Loucy (cell line): ENCODE measurements around the gene SECISBP2L.

Experiments used
- H2AFZ ChIP-seq: fragments of 200-600 bp; sonication (generic); 2 replicates; pipeline ENCODE4 v1.6.0; 2016; ENCODE audit warnings: antibody characterized with exemption, mild to moderate bottlenecking, low read length, moderate library complexity
- H3F3A ChIP-seq: fragments of 200-600 bp; 2 replicates; pipeline ENCODE4 v1.6.0; 2016; ENCODE audit warnings: antibody characterized with exemption, low read depth, mild to moderate bottlenecking
- H3K27me3 ChIP-seq: fragments of 200-600 bp; sonication (generic); 2 replicates; pipeline ENCODE4 v1.6.1; 2014; ENCODE audit warnings: low read length, mild to moderate bottlenecking; ENCODE audit not compliant: insufficient read depth, poor library complexity, severe bottlenecking
- H3K36me3 ChIP-seq: fragments of 200-600 bp; sonication (generic); 2 replicates; pipeline ENCODE4 v1.6.1; 2016; ENCODE audit warnings: low read length; ENCODE audit not compliant: insufficient read depth
- H3K4me1 ChIP-seq: fragments of 200-600 bp; sonication (generic); 2 replicates; pipeline ENCODE4 v1.5.1; 2014; ENCODE audit warnings: low read length, mild to moderate bottlenecking; ENCODE audit not compliant: insufficient read depth, poor library complexity, severe bottlenecking
- H3K4me2 ChIP-seq: fragments of 200-600 bp; sonication (generic); 2 replicates; pipeline ENCODE4 v1.6.0; 2014; ENCODE audit warnings: antibody characterized with exemption, low read length, low read depth, mild to moderate bottlenecking; ENCODE audit not compliant: poor library complexity, severe bottlenecking
- H3K4me3 ChIP-seq: fragments of 200-600 bp; sonication (generic); 2 replicates; pipeline ENCODE4 v1.5.1; 2014; ENCODE audit warnings: low read length, mild to moderate bottlenecking, mixed read lengths; ENCODE audit not compliant: poor library complexity, severe bottlenecking
- H3K79me2 ChIP-seq: fragments of 200-600 bp; sonication (generic); 2 replicates; pipeline ENCODE4 v1.6.1; 2014; ENCODE audit warnings: low read length; ENCODE audit not compliant: insufficient read depth
- H3K9ac ChIP-seq: fragments of 200-600 bp; sonication (generic); 2 replicates; pipeline ENCODE4 v1.6.0; 2014; ENCODE audit warnings: mild to moderate bottlenecking, low read depth, low read length, moderate library complexity; ENCODE audit not compliant: poor library complexity, severe bottlenecking
- H3K9me2 ChIP-seq: fragments of 200-600 bp; sonication (generic); replicated peaks from 2 replicates; pipeline ENCODE4 v1.6.1; 2016; ENCODE audit warnings: low read depth, low read length, mixed read lengths
- H3K9me3 ChIP-seq: fragments of 200-600 bp; sonication (generic); 2 replicates; pipeline ENCODE4 v1.6.1; 2014; ENCODE audit warnings: mild to moderate bottlenecking, antibody characterized with exemption, low read length, low read depth; ENCODE audit not compliant: insufficient read depth
- H4K20me1 ChIP-seq: fragments of 200-600 bp; sonication (generic); 2 replicates; pipeline ENCODE4 v1.6.0; 2014; ENCODE audit warnings: antibody characterized with exemption, low read length, mild to moderate bottlenecking; ENCODE audit not compliant: insufficient read depth, poor library complexity, severe bottlenecking
- CTCF ChIP-seq: fragments of 200-600 bp; sonication (generic); conservative IDR thresholded peaks from 2 replicates; pipeline ENCODE4 v1.5.1; 2014; ENCODE audit warnings: mild to moderate bottlenecking, antibody characterized with exemption, low read length
- EZH2phosphoT487 ChIP-seq: fragments of 200-600 bp; IDR thresholded peaks from 2 replicates; pipeline ENCODE4 v1.6.1; 2018; ENCODE audit warnings: antibody characterized with exemption, mild to moderate bottlenecking, moderate library complexity, borderline replicate concordance

SECISBP2L gene

GRCh38 chr15:49062900-49063299, 16.7 kb upstream of the SECISBP2L start:
- no peaks in the 10 kb centered on the region for H3K9me2 ChIP-seq
- no peak overlapping the region for H3K4me3 ChIP-seq
- no peak overlapping the region for H2AFZ ChIP-seq
- H3K4me2 ChIP-seq: no peak overlapping the region
- H3K9me3 ChIP-seq: no peaks in the 10 kb centered on the region
- no peaks in the 10 kb centered on the region for H3K27me3 ChIP-seq
- no peaks in the 10 kb centered on the region for H4K20me1 ChIP-seq
- no peaks in the 10 kb centered on the region for H3F3A ChIP-seq
- H3K4me1 ChIP-seq: no peaks in the 10 kb centered on the region
- no peaks in the 10 kb centered on the region for H3K36me3 ChIP-seq
- no peak overlapping the region for H3K9ac ChIP-seq
- TF ChIP-seq EZH2phosphoT487 (no peak), CTCF (no peak)
- no peaks in the 10 kb centered on the region for H3K79me2 ChIP-seq

- H2AFZ ChIP-seq: no peak overlapping the region
- no peak for TF ChIP-seq CTCF
- no peak for TF ChIP-seq EZH2phosphoT487
- H3K4me1 ChIP-seq: no peaks in the 10 kb centered on the region
- no peak overlapping the region for H3K4me3 ChIP-seq
- H3K9me2 ChIP-seq: no peaks in the 10 kb centered on the region
- H3K9ac ChIP-seq: no peak overlapping the region
- no peaks in the 10 kb centered on the region for H3K36me3 ChIP-seq
- no peak overlapping the region for H3K4me2 ChIP-seq
- no peaks in the 10 kb centered on the region for H3K79me2 ChIP-seq
- H3K9me3 ChIP-seq: no peaks in the 10 kb centered on the region
- H4K20me1 ChIP-seq: no peaks in the 10 kb centered on the region
- H3F3A ChIP-seq: no peaks in the 10 kb centered on the region
- no peaks in the 10 kb centered on the region for H3K27me3 ChIP-seq
Observed at GRCh38 chr15:49060710-49061495, 14.7 kb upstream of the SECISBP2L start.

- Histone ChIP-seq H3K4me3 (no peak overlapping the region), H3K4me2 (no peak overlapping the region), H3K4me1 (no peaks in the 10 kb centered on the region), H3K36me3 (no peaks in the 10 kb centered on the region), H3K79me2 (no peaks in the 10 kb centered on the region), H3K9ac (no peak overlapping the region), H3K27me3 (no peaks in the 10 kb centered on the region), H4K20me1 (no peaks in the 10 kb centered on the region), H3F3A (no peaks in the 10 kb centered on the region), H2AFZ (no peak overlapping the region), H3K9me3 (no peaks in the 10 kb centered on the region), H3K9me2 (no peaks in the 10 kb centered on the region)
- TF ChIP-seq CTCF: no peak
Observed at GRCh38 chr15:49059491-49059890, 13.2 kb upstream of the SECISBP2L start.
